ENCODE data around the gene MAGEA3. TPM values are rescaled to one million over a fixed set of nuclear protein-coding genes. Genes with fewer than 3 reads are reported as not detected.

Gene MAGEA3
- total RNA-seq, 1 experiment from 2014 or later, result not detected

DNA sequence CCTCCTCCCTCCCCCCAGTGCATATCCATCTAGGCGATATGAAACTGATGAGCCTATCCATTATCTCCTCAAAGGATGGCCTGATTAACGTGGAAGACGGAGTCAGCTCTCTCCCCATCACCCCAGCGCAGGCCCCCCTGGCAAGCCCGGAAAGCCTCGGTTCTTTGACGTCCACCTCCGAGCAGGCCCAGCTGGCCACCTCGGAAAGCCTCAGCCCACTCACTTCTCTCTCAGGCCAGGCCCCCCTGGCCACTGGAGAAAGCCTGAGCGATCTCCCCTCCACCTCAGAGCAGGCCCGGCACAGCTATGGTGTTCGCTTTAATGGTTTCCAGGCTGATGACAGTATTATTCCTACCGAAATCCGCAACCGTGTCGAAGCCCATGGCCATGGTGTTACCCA is 46.1 kb upstream of the MAGEA3 start:
- no peak for DNase-seq
- Histone ChIP-seq H3K18ac (ENCODE audit: insufficient read length, low read depth, low read length) (no peak overlapping the region), H2BK20ac (ENCODE audit: low read depth, low read length, poor library complexity, severe bottlenecking) (no peak overlapping the region), H2BK5ac (ENCODE audit: insufficient read length, low read length) (no peak overlapping the region), H3K27ac (ENCODE audit: insufficient read length, low read depth, low read length) (no peak overlapping the region), H4K20me1 (ENCODE audit: control insufficient read depth, insufficient read depth, insufficient read length) (no peaks in the 10 kb centered on the region), H4K8ac (replicated peaks; ENCODE audit: insufficient read length, low read depth, low read length) (no peak overlapping the region), H3K4ac (ENCODE audit: low read depth, low read length) (no peak overlapping the region), H3K4me1 (ENCODE audit: insufficient read depth, low read length) (no peaks in the 10 kb centered on the region), H3K79me1 (ENCODE audit: insufficient read depth, low read depth, low read length, poor library complexity, severe bottlenecking) (no peaks in the 10 kb centered on the region), H3K9me3 (ENCODE audit: control insufficient read depth, low read depth, low read length) (peaks cover 75% of the 10 kb centered on the region), H2BK120ac (ENCODE audit: low read depth, low read length, poor library complexity, severe bottlenecking) (no peak overlapping the region), H4K5ac (ENCODE audit: insufficient read length, low read depth, low read length) (no peak overlapping the region), H3K23me2 (ENCODE audit: insufficient read length, low read depth, low read length, poor library complexity, severe bottlenecking) (no peaks in the 10 kb centered on the region), H3K23ac (ENCODE audit: insufficient read length, low read depth, low read length) (no peak overlapping the region), H2BK15ac (ENCODE audit: low read depth, low read length) (no peak overlapping the region), H3K4me2 (ENCODE audit: insufficient read depth, insufficient read length, low read length) (no peak overlapping the region), H2AK5ac (ENCODE audit: insufficient read length, low read length) (no peak overlapping the region), H3K27me3 (ENCODE audit: insufficient read depth, low read length) (no peaks in the 10 kb centered on the region), H2BK12ac (ENCODE audit: insufficient read length, low read depth, low read length) (no peak overlapping the region), H2AFZ (ENCODE audit: low read length) (no peak overlapping the region), H3K79me2 (ENCODE audit: insufficient read depth, low read length) (no peaks in the 10 kb centered on the region), H3K14ac (ENCODE audit: insufficient read depth, low read length) (no peak overlapping the region), H3T11ph (ENCODE audit: low read length) (no peak overlapping the region), H3K56ac (ENCODE audit: insufficient read length, low read depth, low read length) (no peak overlapping the region), H3K9ac (ENCODE audit: extremely low read depth, insufficient read length, low read length) (no peak overlapping the region), H4K91ac (ENCODE audit: insufficient read length, low read depth, low read length) (no peak overlapping the region)
- H3K9me3 Mint-ChIP-seq, result peaks cover 83 to 86% of the 10 kb centered on the region in 2 experiments
- no peaks in the 10 kb centered on the region for H3K4me1 Mint-ChIP-seq
- H3K4me3 Mint-ChIP-seq, result no peak overlapping the region
- H3K27ac Mint-ChIP-seq, result no peak overlapping the region
- H3K27me3 Mint-ChIP-seq (ENCODE audit: low read depth), result no peaks in the 10 kb centered on the region; the same call in 1 of the 2 replicates
- peaks cover 23 to 45% (median 41%) of the 10 kb centered on the region in 3 experiments for H3K36me3 Mint-ChIP-seq (ENCODE audit: insufficient read depth in 1 of 3, low read depth in 3 of 3)
- TF ChIP-seq, protein P1, sequence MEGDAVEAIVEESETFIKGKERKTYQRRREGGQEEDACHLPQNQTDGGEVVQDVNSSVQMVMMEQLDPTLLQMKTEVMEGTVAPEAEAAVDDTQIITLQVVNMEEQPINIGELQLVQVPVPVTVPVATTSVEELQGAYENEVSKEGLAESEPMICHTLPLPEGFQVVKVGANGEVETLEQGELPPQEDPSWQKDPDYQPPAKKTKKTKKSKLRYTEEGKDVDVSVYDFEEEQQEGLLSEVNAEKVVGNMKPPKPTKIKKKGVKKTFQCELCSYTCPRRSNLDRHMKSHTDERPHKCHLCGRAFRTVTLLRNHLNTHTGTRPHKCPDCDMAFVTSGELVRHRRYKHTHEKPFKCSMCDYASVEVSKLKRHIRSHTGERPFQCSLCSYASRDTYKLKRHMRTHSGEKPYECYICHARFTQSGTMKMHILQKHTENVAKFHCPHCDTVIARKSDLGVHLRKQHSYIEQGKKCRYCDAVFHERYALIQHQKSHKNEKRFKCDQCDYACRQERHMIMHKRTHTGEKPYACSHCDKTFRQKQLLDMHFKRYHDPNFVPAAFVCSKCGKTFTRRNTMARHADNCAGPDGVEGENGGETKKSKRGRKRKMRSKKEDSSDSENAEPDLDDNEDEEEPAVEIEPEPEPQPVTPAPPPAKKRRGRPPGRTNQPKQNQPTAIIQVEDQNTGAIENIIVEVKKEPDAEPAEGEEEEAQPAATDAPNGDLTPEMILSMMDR (conservative IDR thresholded peaks at IDR 0.05), result no peak
- no CpG with 5 or more reads among the region's 16 CpGs for WGBS (ENCODE audit: extremely low coverage, insufficient read length, low lambda C conversion rate)
